Activated naive CD4-positive, alpha-beta T cell (primary cell): ENCODE measurements around the gene ARHGAP1.

ENCODE experiments used
- DNase-seq, 4 experiments: peaks; one replicate each; lab custom pipeline; 2025; lab: John Stamatoyannopoulos, UW

ARHGAP1 gene

DNA sequence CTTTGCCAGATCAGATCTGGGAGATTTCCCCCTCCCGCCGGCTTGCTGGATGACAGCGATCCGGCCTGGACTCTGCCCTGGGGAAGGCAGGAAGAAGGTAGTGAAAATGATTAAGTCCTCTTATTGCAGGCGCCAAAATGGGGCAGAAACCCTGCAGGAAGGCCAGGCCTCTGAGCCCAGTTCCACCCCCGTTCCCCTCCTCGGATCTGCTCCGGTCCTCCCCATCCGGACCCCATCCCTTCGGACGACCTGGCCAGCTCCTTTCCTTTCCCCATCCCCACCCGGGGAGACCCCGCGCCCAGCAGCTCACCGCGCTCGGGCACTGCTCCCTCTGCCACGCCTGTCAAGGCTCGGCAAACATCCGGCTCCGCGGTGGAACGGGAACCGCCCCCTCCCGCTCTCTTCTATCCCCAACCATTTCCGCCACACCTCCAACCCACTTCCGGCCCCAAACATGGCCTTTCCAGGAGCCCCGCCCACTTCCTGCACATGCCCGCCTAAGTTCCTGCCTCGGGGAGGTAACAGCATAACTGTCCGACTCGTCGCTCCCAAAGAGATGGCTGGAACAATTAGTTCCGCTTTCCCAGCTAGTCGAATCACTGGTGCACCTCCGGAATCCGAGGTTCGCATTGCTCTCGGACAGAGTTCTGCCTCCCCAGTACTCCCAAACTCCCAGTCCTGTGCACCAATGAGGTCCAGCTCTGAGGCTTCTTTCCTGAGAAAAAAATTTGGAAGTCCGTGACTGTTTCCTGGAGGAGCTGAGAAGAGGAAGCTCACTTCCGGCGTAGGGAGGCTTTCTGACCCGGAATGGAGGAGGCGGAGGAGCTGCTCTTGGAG, at the start of gene ARHGAP1, which contains the start of gene ZNF408:
Gene ARHGAP1, minus strand, starts transcription at position 379 of the 837 bp plus-strand sequence. CDS start 4,512 bp downstream, outside the sequence.
Gene ZNF408, plus strand, starts transcription at position 791 of the 837 bp plus-strand sequence. Its CDS starts 17 bp downstream, at position 808.
- peak; percentile 92 to 98 (median 96) for DNase-seq

DNA sequence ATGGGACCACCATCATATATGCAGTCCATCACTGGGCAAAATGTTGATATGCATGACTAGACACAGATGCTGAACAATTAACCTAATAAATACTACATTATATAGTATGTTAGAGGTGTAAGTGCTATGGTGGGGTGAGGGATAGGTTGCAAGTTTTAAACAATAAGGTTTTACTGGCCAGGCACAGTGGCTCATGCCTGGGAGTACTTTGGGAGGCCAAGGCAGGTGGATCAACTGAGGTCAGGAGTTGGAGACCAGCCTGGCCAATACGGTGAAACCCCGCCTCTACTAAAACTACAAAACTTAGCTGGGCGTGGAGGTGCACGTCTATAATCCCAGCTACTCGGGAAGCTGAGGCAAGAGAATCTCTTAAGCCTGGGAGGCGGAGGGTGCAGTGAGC, 46.7 kb upstream of the ARHGAP1 start:
- no peak for DNase-seq

DNA sequence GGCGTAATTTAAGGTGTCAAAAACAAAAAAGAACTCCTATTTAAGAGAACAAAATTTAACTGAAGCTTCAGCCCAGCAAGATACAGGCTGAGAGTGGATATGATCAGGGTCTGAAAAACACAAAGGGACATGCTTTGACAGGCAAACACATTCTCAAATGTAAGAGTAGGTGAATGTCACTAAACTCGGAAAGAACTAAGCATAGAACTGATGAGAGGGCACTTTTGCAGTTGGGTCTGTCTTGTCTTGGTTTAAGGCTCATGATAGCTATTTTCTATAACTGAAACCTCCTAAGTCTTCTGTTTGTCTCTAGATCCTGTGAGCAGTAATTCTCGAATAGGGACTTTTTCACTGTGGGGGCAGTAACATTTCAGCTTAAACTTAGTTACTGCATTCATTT, 45.6 kb upstream of the ARHGAP1 start:
- DNase-seq: no peak

DNA sequence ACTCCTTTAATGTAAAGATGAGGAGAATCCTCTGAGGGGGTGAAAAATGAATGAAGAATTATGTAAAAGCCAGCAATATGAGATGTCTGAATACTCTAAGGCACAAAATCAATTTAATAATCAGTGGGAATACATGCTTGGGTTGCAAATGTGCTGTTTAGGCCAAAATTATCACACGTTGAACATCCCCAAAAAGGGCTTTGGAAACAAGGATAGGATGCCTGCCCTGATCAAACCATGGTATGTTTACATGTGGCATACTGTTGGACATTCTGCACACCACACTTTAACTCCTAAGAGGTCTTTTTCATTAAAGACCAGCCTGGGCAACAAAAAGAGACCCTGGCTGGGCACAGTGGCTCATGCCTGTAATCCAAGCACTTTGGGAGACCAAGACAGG, 44.9 kb upstream of the ARHGAP1 start:
- DNase-seq: no peak

DNA sequence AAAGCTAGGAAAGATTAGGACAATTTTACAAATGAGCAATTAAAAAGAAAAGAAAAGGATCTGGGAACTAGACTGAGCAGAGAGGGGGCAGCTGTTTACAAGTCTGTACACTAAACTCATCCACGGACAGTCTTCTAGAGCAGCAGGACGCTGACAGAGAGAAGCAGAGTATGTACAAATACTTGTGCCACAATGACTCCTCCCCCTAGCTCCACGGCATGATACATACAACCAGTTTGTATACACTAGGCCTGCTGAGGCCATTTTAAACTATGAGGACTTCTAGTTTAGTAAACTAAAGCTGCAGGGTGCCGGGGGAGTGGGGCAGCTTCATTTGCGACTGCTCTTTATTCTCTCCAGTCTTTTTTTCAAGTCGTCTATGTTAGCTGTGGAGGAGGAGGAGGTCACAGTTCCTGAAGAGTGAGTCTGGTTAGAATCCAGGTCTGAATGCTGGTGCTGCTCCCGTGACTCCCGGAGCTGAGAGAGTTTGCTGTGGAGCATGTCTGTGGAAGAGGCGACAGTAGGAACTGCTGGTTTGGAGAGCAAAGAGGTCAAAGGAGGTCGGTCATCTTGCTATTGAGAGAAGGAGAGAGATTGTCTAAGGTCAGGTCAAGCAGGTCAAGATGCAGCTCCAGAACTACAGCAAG, 43.4 kb upstream of the ARHGAP1 start:
- no peak for DNase-seq

DNA sequence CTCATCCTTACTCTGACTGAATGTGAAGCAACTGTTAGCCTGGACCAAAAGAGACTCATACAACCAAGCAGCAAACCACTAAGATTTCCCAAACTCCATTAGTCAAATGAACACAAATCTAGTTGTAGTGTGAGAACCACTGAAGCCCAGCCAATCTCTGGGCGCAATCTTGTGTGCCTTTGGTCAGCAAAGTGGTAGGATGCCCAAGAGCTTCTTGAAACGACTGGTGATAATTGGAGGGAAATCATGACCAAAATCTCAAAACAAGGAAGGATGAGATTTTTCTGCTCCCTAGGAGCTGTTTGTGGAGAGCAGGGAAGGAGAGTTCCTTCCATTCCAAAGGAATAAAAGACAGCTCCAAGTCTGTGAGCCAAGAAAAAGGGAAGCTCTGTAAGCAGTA, 42.6 kb upstream of the ARHGAP1 start:
- no peak for DNase-seq

DNA sequence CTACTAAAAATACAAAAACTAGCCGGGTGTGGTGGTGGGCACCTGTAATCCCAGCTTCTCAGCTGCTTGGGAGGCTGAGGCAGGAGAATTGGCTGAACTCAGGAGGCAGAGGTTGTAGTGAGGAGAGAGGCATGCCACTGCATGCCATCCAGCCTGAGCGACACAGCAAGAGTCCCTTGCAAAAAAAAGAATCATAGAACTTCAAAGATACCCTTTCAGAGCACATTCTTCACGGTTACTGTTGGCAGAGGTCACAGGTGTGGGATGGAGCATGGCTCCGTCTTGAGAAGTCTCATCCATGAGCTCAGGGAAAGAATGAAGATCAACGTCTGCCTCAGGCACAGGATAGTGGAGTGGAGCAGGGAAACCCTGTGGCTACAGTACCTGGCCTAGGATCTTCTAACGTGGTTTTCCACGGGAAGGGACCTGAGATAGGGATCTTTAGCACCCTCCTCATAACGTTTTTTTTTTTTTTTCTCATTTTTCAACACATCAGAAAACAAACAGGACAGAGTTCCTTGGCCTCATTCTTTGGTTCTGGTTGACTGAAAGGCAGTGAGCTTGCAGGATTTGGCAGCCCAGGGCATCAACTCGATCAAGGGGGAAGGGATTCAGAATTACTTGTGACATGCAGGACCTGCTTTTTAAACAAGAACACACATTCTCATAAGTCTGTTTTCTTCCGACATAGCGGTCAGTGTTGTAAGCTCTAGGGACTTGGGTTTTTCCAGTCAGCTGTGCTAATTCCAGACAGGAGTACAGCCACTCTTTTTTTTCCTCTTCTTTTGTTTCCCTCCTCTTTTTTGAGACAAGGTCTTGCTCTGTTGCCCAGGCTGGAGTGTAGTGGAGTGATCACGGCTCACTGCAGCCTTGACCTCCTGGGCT, 41.4 kb upstream of the ARHGAP1 start:
- no peak for DNase-seq

DNA sequence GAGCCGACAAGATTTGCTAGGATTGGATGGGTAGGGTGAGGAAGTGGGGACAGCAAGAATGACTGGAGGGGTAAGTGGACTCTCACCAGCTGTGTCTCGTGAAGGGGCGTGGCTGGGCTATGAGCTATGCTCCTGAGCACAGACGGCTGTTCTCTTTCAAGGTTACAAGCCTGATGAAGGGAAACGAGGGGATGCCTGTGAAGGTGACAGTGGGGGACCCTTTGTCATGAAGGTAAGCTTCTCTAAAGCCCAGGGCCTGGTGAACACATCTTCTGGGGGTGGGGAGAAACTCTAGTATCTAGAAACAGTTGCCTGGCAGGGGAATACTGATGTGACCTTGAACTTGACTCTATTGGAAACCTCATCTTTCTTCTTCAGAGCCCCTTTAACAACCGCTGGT, 38.5 kb upstream of the ARHGAP1 start:
- no peak for DNase-seq

DNA sequence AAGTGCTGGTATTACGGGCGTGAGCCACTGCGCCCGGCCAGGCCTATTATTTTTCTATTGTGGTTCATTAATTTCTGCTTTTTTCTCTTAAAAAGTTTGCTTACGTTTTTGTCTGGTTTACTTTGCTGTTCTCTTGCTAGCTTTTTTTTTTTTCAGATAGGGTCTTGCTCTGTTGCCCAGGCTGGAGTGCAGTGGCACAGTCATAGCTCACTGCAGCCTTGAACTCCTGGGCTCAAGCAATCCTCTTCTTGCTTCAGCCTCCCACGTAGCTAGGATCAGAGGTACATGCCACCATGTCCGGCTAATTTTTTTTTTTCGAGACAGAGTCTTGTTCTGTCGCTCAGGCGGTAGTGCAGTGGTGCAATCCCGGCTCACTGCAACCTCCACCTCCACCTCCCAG, 37.3 kb upstream of the ARHGAP1 start:
- DNase-seq: no peak

DNA sequence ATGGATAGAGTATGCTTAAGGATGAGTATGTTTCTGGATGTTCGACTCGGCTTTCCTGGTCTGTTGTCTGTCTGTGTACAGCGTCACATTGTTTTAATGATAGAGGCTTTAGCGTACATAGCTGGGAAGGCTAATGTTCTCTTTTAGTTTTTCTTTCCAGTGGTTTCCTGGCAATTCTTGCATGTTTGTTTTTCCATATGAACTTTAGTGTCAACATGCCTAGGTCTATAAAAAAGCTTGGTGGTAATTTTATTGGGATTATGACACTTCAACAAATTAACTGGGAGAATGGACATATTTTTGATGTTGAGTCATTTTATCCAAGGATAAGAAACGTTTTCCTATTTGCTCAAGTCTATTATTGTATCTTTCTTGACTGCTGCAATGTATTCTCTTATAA, 36.2 kb upstream of the ARHGAP1 start:
- no peak for DNase-seq

DNA sequence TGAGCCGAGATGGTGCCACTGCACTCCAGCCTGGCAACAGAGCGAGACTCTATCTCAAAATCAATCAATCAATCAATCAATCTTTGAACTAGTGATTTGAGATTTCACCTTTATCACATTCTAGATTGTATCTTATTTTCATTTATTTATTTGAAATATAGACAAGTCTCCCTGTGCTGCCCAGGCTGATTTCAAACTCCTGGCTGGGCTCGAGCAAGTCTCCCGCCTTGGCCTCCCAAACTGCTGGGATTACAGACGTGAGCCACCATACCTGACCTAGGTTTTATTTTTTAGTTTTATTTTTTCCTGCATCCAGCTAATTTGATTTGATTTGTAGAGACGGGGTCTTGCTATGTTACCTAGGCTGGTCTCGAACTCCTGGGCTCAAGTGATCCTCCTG, 35.7 kb upstream of the ARHGAP1 start:
- DNase-seq: no peak

DNA sequence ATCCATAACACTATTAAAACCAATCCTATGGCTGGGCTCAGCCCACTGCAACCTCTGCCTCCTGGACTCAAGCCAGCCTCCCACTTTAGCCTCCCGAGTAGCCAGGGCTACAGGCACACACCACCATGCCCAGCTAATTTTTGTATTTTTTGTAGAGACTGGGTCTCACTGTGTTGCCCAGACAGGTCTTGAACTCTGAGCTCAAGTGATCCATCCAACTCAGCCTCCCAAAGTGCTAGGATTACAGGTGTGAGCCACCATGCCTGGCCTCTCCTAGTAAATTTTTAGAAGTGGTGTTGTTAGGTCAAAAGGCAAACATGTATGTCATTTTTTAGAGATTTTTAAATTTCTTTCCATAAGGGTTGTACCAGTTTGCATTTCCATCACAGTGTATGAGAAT, 32.8 kb upstream of the ARHGAP1 start:
- no peak for DNase-seq

DNA sequence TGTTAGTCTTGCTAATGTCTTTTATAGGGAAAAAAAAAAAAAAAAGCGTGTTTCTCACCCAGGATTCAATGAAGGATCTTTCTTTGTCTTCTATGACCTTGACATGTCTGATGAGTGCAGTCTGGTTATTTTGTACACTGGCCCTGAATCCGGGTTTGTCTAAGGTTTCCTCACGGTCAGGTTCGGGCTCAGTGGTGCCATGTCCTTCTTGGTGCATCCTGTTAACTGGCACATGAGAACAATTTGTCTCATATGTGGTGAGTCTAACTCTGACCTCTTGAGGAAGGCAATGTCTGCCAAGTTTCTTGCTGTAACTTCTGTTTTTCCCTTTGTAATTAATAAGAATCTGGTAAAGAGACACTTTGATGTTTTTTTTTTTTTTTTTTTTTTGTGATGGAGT, 31.1 kb upstream of the ARHGAP1 start:
- no peak for DNase-seq

DNA sequence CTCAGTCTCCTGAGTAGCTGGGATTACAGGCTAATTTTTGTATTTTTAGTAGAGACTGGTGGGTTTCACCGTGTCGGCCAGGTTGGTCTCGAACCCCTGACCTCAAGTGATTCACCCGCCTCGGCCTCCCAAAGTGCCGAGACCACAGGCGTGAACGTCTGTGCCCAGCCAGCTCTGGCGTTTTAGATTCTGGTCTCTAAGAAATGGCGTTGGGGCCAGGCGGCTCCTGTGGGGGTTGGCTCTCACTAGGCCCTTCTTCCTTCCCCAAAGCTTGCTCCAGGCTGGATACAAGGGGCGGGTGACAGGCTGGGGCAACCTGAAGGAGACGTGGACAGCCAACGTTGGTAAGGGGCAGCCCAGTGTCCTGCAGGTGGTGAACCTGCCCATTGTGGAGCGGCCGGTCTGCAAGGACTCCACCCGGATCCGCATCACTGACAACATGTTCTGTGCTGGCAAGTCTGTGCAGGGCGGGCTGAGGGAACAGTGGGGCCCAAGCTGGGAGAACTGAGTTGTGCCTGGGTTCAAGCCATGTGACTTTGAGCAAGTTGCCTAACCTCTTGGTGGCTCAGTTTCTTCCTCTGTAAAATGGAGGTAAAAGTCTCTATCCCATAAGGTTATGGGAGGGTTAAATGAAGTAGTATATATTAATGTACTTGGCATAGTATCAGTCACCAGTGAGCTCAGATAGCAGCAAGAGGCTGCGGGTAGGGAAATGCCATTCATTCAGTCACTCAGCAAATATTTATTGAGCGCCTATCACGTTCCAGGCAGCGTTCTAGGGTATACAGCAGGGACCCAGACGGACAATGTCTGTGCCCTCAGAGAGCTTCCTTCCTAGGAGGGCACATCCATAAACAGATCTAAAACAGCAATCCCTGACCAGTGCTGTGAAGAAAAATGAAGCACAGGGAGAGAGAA, 28.9 kb upstream of the ARHGAP1 start:
- DNase-seq: no peak

DNA sequence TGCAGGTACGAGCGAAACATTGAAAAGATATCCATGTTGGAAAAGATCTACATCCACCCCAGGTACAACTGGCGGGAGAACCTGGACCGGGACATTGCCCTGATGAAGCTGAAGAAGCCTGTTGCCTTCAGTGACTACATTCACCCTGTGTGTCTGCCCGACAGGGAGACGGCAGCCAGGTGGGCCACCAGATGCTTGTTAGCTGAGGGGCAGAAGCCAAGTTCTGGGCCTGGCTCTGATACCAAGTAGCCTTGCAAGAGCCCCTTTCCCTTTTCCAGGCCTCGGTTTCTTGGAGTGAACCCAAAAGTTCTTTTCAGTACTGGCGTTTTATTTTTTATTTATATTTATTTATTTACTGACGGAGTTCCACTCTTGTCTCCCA, 28.2 kb upstream of the ARHGAP1 start:
- DNase-seq: no peak

DNA sequence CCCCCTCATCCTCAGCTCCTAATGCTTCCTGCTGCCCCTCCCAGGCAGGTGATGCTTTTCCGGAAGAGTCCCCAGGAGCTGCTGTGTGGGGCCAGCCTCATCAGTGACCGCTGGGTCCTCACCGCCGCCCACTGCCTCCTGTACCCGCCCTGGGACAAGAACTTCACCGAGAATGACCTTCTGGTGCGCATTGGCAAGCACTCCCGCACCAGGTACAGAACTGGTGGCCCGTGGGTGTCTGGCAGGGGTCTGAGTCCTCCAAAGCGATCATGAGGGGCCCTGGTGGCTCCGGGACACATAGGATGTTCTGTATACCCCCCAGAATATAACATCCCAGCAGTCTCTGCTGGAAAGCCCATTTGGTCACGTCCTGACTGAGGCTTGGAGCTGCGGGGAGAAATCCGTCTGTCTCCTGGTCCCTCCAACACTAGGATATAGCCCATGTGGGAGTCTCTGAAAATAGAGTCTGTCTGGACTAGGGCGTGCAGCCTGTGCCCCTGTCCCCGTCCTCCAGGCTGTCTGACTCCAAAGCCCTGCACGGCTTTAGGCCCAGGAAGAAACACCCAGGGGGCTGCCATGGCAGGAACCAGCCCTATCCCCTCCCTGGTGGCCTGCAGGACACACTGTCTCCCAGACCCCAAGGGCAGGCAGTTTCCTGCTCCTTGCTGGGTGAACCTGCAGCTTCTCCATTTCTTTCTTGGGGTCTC, 27.7 kb upstream of the ARHGAP1 start:
- no peak for DNase-seq

DNA sequence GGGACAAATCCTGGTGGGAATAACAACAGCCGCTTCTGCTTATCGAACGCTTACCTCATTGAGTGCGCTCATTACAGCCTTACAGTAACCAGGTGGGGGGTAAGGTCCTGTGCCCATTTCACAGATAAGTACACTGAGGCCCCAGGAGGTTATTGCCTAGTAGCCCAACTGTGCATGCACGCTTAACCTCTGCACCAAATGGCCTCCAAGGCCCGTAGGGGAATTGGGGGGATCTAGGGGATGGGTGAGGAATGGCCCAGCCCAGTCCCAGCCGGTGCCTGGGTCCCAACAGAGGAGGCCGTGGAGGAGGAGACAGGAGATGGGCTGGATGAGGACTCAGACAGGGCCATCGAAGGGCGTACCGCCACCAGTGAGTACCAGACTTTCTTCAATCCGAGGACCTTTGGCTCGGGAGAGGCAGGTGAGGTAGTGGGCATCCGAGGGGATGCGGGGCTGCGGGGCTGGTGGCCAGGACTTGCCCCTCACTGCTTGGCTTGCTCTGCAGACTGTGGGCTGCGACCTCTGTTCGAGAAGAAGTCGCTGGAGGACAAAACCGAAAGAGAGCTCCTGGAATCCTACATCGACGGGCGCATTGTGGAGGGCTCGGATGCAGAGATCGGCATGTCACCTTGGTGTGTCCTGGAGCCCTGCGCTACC, 25.9 kb upstream of the ARHGAP1 start:
- no peak for DNase-seq

DNA sequence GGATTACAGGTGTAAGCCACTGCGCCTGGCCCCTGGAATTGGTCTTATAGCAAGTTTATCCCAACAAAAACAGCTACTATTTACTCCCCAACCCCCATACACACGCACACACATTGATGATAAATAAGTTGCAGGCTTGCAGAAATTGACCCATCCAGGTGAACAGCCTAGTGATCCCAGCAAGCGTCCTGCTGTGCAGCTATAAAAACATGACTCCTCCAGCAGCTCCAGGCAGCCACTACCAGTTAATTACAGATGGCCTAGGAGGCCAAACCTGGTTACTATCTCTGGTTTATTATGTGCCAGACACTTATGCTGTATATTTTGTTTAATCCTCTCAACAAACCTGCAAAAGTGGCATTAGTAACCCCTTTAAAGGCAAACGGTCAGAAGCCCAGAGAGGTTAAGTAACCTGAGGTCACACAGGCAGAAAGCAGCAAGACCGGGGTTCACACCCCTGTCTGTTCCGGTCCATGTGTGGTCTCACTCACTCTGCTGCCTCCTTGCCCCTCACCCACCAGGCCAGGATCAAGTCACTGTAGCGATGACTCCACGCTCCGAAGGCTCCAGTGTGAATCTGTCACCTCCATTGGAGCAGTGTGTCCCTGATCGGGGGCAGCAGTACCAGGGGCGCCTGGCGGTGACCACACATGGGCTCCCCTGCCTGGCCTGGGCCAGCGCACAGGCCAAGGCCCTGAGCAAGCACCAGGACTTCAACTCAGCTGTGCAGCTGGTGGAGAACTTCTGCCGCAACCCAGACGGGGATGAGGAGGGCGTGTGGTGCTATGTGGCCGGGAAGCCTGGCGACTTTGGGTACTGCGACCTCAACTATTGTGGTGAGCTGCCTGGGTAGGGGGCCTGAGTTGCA, 25.2 kb upstream of the ARHGAP1 start:
- no peak for DNase-seq

DNA sequence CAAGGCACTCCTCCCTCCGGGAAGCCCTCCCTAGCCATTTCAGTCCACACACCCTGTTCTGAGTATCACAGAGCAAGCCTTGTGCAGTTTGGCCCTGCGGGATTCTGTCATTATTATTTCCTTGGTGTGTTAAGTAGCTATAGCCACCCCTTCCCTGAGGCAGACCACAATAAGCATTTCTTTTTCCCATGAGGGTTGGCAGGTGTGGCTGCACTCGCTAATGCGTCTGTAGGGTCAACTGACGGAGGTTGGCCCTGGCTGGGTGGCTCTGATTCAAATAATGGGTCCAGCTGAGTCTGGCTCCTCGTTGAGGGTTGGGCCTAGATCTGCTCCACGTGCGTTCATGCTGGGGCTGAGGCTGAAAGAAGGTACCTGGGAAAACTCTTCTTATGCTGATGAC, 23.7 kb upstream of the ARHGAP1 start:
- DNase-seq: no peak
